ENCODE data around the gene KAZN.

The KAZN gene

DNA sequence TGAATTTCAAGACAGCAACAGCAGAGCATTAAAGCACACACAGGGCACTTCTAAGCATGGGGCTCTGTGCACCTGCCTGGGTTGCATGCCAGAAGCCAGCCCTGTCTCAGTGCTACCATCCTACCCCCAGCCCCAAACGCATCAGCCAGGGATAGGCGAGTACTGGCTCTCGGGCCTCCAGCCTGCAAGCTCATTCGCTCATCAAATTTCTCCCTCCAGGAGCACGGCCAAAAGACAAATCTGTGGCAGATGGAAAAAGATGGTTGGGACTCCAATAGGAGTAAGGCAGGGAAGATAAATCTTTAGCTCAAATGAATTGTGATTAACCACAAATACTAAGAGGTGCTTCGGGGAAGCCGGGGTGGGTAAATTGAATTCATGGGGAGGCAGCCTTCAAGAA is 189.6 kb downstream of the KAZN start (continued):
- TF ChIP-seq GLI4 (tag by site-specific recombination; IDR thresholded peaks at IDR 0.05) (no peak), ZNF558 (tag by site-specific recombination; IDR thresholded peaks at IDR 0.05) (no peak)

DNA sequence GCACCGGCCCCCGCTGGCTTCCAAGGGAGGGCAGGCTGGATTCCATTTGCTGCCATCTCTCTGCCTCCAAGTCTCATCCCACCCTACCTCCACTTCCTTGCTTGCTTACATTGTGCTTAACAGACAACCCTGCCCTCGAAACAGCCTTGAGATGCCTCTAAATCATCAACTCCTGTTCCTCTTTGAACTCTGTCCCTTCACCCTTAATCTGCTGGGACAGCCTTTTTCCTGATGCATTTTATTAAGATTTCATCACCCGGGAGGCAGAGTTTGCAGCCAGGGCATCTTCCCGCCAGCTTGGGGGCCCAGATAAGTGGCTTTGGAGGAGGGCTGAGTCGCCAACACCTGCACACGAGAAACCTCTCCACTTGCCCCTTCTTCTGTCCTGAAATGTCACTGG is 192.5 kb downstream of the KAZN start:
- CTCF ChIA-PET = interaction anchor here (1.2 kb wide), 1 partner anchor 25 kb away, joined by 3 read pairs; no protein-coding TSS in a partner anchor
- no peak overlapping the region for H3K4me3 ChIP-seq (ENCODE audit: low read depth, low read length)
- H3K36me3 ChIP-seq (ENCODE audit: control insufficient read depth in 2 of 2, insufficient read depth in 1 of 2, low read length in 2 of 2) = no peaks in the 10 kb centered on the region
- TF ChIP-seq ZNF701 (tag by site-specific recombination; IDR thresholded peaks at IDR 0.05) = no peak
- no peak for TF ChIP-seq ZNF626 (tag by site-specific recombination; IDR thresholded peaks at IDR 0.05)
- TF ChIP-seq ZNF585B (tag by site-specific recombination; IDR thresholded peaks at IDR 0.05) = no peak
- TF ChIP-seq, protein P1, sequence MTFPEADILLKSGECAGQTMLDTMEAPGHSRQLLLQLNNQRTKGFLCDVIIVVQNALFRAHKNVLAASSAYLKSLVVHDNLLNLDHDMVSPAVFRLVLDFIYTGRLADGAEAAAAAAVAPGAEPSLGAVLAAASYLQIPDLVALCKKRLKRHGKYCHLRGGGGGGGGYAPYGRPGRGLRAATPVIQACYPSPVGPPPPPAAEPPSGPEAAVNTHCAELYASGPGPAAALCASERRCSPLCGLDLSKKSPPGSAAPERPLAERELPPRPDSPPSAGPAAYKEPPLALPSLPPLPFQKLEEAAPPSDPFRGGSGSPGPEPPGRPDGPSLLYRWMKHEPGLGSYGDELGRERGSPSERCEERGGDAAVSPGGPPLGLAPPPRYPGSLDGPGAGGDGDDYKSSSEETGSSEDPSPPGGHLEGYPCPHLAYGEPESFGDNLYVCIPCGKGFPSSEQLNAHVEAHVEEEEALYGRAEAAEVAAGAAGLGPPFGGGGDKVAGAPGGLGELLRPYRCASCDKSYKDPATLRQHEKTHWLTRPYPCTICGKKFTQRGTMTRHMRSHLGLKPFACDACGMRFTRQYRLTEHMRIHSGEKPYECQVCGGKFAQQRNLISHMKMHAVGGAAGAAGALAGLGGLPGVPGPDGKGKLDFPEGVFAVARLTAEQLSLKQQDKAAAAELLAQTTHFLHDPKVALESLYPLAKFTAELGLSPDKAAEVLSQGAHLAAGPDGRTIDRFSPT (tag by site-specific recombination; IDR thresholded peaks at IDR 0.05) = no peak
- TF ChIP-seq, protein P2, sequence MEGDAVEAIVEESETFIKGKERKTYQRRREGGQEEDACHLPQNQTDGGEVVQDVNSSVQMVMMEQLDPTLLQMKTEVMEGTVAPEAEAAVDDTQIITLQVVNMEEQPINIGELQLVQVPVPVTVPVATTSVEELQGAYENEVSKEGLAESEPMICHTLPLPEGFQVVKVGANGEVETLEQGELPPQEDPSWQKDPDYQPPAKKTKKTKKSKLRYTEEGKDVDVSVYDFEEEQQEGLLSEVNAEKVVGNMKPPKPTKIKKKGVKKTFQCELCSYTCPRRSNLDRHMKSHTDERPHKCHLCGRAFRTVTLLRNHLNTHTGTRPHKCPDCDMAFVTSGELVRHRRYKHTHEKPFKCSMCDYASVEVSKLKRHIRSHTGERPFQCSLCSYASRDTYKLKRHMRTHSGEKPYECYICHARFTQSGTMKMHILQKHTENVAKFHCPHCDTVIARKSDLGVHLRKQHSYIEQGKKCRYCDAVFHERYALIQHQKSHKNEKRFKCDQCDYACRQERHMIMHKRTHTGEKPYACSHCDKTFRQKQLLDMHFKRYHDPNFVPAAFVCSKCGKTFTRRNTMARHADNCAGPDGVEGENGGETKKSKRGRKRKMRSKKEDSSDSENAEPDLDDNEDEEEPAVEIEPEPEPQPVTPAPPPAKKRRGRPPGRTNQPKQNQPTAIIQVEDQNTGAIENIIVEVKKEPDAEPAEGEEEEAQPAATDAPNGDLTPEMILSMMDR (tag by site-specific recombination; IDR thresholded peaks at IDR 0.05) = no peak
- no peak for TF ChIP-seq ZNF416 (tag by site-specific recombination; IDR thresholded peaks at IDR 0.05)
- no peak for TF ChIP-seq GLIS2 (tag by site-specific recombination; IDR thresholded peaks at IDR 0.05)
- no peak for TF ChIP-seq ZNF664 (tag by site-specific recombination; IDR thresholded peaks at IDR 0.05)
- TF ChIP-seq ZNF549 (tag by site-specific recombination; IDR thresholded peaks at IDR 0.05) = no peak
- no peak for TF ChIP-seq ZNF112 (tag by site-specific recombination; IDR thresholded peaks at IDR 0.05)
- TF ChIP-seq HOXD13 (CRISPR knock-in tag; IDR thresholded peaks at IDR 0.05; ENCODE audit: borderline replicate concordance) = no peak
- TF ChIP-seq, protein P3, sequence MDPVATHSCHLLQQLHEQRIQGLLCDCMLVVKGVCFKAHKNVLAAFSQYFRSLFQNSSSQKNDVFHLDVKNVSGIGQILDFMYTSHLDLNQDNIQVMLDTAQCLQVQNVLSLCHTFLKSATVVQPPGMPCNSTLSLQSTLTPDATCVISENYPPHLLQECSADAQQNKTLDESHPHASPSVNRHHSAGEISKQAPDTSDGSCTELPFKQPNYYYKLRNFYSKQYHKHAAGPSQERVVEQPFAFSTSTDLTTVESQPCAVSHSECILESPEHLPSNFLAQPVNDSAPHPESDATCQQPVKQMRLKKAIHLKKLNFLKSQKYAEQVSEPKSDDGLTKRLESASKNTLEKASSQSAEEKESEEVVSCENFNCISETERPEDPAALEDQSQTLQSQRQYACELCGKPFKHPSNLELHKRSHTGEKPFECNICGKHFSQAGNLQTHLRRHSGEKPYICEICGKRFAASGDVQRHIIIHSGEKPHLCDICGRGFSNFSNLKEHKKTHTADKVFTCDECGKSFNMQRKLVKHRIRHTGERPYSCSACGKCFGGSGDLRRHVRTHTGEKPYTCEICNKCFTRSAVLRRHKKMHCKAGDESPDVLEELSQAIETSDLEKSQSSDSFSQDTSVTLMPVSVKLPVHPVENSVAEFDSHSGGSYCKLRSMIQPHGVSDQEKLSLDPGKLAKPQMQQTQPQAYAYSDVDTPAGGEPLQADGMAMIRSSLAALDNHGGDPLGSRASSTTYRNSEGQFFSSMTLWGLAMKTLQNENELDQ (tag by site-specific recombination; IDR thresholded peaks at IDR 0.05; ENCODE audit: low read depth) = no peak
- no peak for TF ChIP-seq ZNF544 (tag by site-specific recombination; IDR thresholded peaks at IDR 0.05)
- no peak for TF ChIP-seq WT1 (tag by site-specific recombination; IDR thresholded peaks at IDR 0.05)
- no peak for TF ChIP-seq ZFHX2 (tag by site-specific recombination; conservative IDR thresholded peaks at IDR 0.05)
- TF ChIP-seq ZNF596 (tag by site-specific recombination; IDR thresholded peaks at IDR 0.05) = no peak
- TF ChIP-seq ZXDB (tag by site-specific recombination; IDR thresholded peaks at IDR 0.05) = no peak
- TF ChIP-seq ZNF560 (tag by site-specific recombination; IDR thresholded peaks at IDR 0.05; ENCODE audit: borderline replicate concordance) = no peak
- no peak for TF ChIP-seq ZNF239 (tag by site-specific recombination; IDR thresholded peaks at IDR 0.05)
- no peak overlapping the region for H3K27ac ChIP-seq (ENCODE audit: extremely low read depth, low read depth, low read length)
- no peaks in the 10 kb centered on the region for H3K9me3 ChIP-seq (ENCODE audit: control insufficient read depth, insufficient read depth, low read depth, low read length)
- no peaks in the 10 kb centered on the region for H3K4me1 ChIP-seq (ENCODE audit: control insufficient read depth, insufficient read depth, low read length)
- POLR2A ChIA-PET = no interaction called here

Measured in HEK293 (cell line).